ENCODE measurements around the gene NKX1-1. TPM values are rescaled to one million over a fixed set of nuclear protein-coding genes. Genes with fewer than 3 reads are reported as not detected.

NKX1-1 gene
- polyA plus RNA-seq, 1 donor from 2014 or later = not detected

DNA sequence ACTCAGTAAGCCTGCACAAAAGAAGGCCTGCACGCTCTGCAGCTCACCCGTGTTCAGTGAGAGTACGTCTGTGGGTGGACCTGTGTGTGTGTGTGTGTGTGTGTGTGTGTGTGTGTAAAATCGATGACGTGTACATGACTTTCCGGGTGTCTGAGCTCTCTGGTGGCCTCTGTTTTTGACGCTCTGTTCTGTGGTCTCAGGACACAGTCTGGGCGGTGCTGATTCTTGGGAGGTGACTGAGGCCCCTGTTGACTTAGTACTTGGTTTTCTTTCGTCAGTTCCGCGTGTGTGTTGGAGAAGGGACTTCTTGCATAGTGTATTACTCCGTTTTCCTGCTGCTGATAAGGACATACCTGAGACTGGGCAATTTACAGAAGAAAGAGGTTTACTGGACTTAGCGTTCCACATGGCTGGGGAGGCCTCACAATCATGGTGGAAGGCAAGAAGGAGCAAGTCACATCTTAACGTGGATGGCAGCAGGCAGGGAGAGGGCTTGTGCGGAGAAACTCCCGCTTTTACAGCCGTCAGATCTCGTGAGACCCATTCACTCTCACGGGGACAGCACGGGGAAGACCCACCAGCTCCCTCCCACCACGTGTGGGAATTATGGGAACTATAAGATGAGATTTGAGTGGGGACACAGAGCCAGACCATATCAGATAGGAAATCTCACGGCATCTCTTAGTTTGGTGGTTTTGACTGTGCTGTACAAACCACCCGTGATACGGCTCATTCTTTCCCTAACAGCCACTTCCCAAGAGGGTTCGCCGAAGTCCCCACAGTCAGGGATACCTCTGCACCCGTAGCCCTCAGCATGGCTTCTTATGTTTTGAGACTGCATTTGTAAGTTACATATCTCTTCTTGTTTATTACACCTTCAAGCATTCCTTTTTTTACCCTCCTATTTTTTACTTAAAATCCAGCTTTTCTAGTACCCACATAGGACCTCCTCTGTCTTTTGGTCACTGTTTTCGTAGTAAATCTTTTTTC is 34.8 kb downstream of the NKX1-1 start:
- no peaks in the 10 kb centered on the region for H3K27me3 ChIP-seq (ENCODE audit: insufficient read depth, low read depth, low read length)
- H3K4me3 ChIP-seq (ENCODE audit: low read length) = no peak overlapping the region
- H4K20me1 ChIP-seq (ENCODE audit: insufficient read depth) = no peaks in the 10 kb centered on the region
- H3K9ac ChIP-seq (ENCODE audit: low read length) = no peak overlapping the region
- H3K9me2 ChIP-seq (ENCODE audit: insufficient read depth, low read length) = no peaks in the 10 kb centered on the region
- no peak overlapping the region for H3K27ac ChIP-seq (ENCODE audit: low read length)
- no peaks in the 10 kb centered on the region for H3K9me3 ChIP-seq (ENCODE audit: low read length)
- TF ChIP-seq TAF1 (IDR thresholded peaks at IDR 0.05; ENCODE audit: low read depth) (no peak), MXI1 (conservative IDR thresholded peaks at IDR 0.05; ENCODE audit: poor library complexity, severe bottlenecking) (no peak), POLR2AphosphoS5 (IDR thresholded peaks at IDR 0.05) (no peak), EP300 (conservative IDR thresholded peaks at IDR 0.05; ENCODE audit: poor library complexity, severe bottlenecking) (no peak), EZH2 (IDR thresholded peaks at IDR 0.05; ENCODE audit: borderline replicate concordance, insufficient read depth, low read length, poor library complexity, severe bottlenecking) (no peak), SMC3 (conservative IDR thresholded peaks at IDR 0.05; ENCODE audit: poor library complexity) (no peak), RAD21 (conservative IDR thresholded peaks at IDR 0.05) (no peak)
- TF ChIP-seq, protein P1, sequence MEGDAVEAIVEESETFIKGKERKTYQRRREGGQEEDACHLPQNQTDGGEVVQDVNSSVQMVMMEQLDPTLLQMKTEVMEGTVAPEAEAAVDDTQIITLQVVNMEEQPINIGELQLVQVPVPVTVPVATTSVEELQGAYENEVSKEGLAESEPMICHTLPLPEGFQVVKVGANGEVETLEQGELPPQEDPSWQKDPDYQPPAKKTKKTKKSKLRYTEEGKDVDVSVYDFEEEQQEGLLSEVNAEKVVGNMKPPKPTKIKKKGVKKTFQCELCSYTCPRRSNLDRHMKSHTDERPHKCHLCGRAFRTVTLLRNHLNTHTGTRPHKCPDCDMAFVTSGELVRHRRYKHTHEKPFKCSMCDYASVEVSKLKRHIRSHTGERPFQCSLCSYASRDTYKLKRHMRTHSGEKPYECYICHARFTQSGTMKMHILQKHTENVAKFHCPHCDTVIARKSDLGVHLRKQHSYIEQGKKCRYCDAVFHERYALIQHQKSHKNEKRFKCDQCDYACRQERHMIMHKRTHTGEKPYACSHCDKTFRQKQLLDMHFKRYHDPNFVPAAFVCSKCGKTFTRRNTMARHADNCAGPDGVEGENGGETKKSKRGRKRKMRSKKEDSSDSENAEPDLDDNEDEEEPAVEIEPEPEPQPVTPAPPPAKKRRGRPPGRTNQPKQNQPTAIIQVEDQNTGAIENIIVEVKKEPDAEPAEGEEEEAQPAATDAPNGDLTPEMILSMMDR (IDR thresholded peaks at IDR 0.05; ENCODE audit: poor library complexity, severe bottlenecking) = no peak
- TF ChIP-seq, protein P2, sequence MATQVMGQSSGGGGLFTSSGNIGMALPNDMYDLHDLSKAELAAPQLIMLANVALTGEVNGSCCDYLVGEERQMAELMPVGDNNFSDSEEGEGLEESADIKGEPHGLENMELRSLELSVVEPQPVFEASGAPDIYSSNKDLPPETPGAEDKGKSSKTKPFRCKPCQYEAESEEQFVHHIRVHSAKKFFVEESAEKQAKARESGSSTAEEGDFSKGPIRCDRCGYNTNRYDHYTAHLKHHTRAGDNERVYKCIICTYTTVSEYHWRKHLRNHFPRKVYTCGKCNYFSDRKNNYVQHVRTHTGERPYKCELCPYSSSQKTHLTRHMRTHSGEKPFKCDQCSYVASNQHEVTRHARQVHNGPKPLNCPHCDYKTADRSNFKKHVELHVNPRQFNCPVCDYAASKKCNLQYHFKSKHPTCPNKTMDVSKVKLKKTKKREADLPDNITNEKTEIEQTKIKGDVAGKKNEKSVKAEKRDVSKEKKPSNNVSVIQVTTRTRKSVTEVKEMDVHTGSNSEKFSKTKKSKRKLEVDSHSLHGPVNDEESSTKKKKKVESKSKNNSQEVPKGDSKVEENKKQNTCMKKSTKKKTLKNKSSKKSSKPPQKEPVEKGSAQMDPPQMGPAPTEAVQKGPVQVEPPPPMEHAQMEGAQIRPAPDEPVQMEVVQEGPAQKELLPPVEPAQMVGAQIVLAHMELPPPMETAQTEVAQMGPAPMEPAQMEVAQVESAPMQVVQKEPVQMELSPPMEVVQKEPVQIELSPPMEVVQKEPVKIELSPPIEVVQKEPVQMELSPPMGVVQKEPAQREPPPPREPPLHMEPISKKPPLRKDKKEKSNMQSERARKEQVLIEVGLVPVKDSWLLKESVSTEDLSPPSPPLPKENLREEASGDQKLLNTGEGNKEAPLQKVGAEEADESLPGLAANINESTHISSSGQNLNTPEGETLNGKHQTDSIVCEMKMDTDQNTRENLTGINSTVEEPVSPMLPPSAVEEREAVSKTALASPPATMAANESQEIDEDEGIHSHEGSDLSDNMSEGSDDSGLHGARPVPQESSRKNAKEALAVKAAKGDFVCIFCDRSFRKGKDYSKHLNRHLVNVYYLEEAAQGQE (IDR thresholded peaks at IDR 0.05; ENCODE audit: borderline replicate concordance) = no peak
- no peaks in the 10 kb centered on the region for H3K36me3 ChIP-seq (ENCODE audit: insufficient read depth, low read length)
- no peak overlapping the region for H3K4me2 ChIP-seq (ENCODE audit: low read length)
- no peak overlapping the region for H2AFZ ChIP-seq (ENCODE audit: low read depth, low read length)
- H3F3A ChIP-seq (ENCODE audit: insufficient read depth, low read length, poor library complexity, severe bottlenecking) = no peaks in the 10 kb centered on the region
- no peaks in the 10 kb centered on the region for H3K79me2 ChIP-seq (replicated peaks; ENCODE audit: insufficient read depth, low read length)

DNA sequence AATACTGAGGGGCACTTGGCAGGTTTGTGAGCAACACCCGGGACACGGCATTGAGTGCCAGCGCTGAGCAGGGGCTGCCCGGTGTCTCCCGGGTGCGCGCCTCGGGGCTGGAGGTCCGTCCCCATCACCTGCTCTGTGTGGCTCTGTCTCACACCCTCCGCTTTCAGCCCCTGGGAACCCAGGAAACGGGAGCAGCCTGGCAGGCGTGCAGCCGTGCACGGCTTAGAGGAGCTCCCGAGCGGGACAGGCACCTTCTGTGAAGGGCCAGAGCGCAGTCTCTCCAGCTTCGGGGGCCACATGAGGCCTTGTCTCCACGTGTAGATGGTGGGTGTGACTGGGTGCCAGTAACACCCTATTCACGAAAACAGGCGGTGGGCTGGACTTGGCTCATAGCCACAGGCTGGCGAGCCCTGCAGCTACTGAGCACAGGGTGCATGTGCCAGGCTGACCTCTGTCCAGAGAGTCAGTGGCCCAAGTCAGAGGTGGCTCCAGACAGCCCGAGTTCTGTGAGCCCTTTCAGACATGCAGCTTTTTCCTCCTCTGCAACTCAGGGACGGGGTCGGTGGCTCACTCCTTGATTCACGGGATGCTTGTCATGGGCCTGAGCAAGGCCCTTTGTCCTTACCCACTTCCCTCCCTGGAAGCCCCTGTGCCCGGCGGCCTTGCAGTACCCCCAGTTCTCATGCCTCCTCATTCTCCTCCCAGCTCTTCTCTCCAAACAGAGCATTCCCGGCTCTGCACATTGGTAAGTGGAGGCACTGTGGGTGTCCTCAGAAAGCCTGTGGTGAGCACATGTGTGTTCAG is 35.7 kb downstream of the NKX1-1 start:
- no peaks in the 10 kb centered on the region for H3K9me2 ChIP-seq (ENCODE audit: insufficient read depth, low read length)
- H3K36me3 ChIP-seq (ENCODE audit: insufficient read depth, low read length) = no peaks in the 10 kb centered on the region
- no peaks in the 10 kb centered on the region for H3K79me2 ChIP-seq (replicated peaks; ENCODE audit: insufficient read depth, low read length)
- H3K4me3 ChIP-seq (ENCODE audit: low read length) = no peak overlapping the region
- H3K27me3 ChIP-seq (ENCODE audit: insufficient read depth, low read depth, low read length) = no peaks in the 10 kb centered on the region
- TF ChIP-seq, protein P1 (IDR thresholded peaks at IDR 0.05; ENCODE audit: poor library complexity, severe bottlenecking) = no peak
- no peak for TF ChIP-seq MXI1 (conservative IDR thresholded peaks at IDR 0.05; ENCODE audit: poor library complexity, severe bottlenecking)
- TF ChIP-seq POLR2AphosphoS5 (IDR thresholded peaks at IDR 0.05) = no peak
- no peak for TF ChIP-seq EZH2 (IDR thresholded peaks at IDR 0.05; ENCODE audit: borderline replicate concordance, insufficient read depth, low read length, poor library complexity, severe bottlenecking)
- TF ChIP-seq, protein P2 (IDR thresholded peaks at IDR 0.05; ENCODE audit: borderline replicate concordance) = no peak
- no peak for TF ChIP-seq EP300 (conservative IDR thresholded peaks at IDR 0.05; ENCODE audit: poor library complexity, severe bottlenecking)
- TF ChIP-seq TAF1 (IDR thresholded peaks at IDR 0.05; ENCODE audit: low read depth) = no peak
- no peak for TF ChIP-seq SMC3 (conservative IDR thresholded peaks at IDR 0.05; ENCODE audit: poor library complexity)
- no peak for TF ChIP-seq RAD21 (conservative IDR thresholded peaks at IDR 0.05)
- H3K4me2 ChIP-seq (ENCODE audit: low read length) = no peak overlapping the region
- no peak overlapping the region for H3K9ac ChIP-seq (ENCODE audit: low read length)
- no peak overlapping the region for H2AFZ ChIP-seq (ENCODE audit: low read depth, low read length)
- H4K20me1 ChIP-seq (ENCODE audit: insufficient read depth) = no peaks in the 10 kb centered on the region
- no peaks in the 10 kb centered on the region for H3K9me3 ChIP-seq (ENCODE audit: low read length)
- H3F3A ChIP-seq (ENCODE audit: insufficient read depth, low read length, poor library complexity, severe bottlenecking) = no peaks in the 10 kb centered on the region
- no peak overlapping the region for H3K27ac ChIP-seq (ENCODE audit: low read length)

All from neural cell (in vitro differentiated cells).